NCI-H2171 (cell line): ENCODE measurements around the gene PDGFC.
A peak's percentile ranks its signal among the peaks of the same experiment; 100 is the strongest.

Source experiments
- DNase-seq: peaks from one replicate; lab custom pipeline; 2025; lab: John Stamatoyannopoulos, UW

The PDGFC gene

GRCh38 chr4:156779774-156780173 lies 191.8 kb downstream of the PDGFC start:
- DNase-seq, result no peak

GRCh38 chr4:156779042-156779441 lies 192.6 kb downstream of the PDGFC start:
- no peak for DNase-seq

DNA sequence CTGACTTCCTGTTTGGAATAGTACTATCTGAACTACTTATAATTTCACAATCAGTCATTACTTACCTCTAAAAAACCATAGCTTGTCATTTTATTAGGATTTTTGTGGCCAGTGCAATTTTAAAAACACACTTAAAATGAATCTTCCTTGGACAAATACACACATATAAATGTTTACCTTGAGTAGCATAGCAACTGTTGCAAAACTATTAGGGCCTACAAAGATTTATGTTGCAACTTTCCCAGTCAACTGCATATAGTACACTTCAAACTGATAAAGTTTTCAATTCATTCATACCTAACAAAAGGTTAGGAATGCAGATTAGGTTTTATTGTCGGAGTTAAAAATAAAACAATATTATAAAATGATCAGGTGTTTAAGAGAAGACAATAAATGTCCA lies 193.0 kb downstream of the PDGFC start:
- DNase-seq, result no peak

GRCh38 chr4:156778093-156778492 lies 193.5 kb downstream of the PDGFC start:
- no peak for DNase-seq

- DNase-seq, result no peak
Observed at GRCh38 chr4:156775813-156776212, 195.8 kb downstream of the PDGFC start.

- no peak for DNase-seq
Observed at GRCh38 chr4:156774422-156774821, 197.2 kb downstream of the PDGFC start.

GRCh38 chr4:156773648-156774357 lies 197.8 kb downstream of the PDGFC start:
- no peak for DNase-seq

DNA sequence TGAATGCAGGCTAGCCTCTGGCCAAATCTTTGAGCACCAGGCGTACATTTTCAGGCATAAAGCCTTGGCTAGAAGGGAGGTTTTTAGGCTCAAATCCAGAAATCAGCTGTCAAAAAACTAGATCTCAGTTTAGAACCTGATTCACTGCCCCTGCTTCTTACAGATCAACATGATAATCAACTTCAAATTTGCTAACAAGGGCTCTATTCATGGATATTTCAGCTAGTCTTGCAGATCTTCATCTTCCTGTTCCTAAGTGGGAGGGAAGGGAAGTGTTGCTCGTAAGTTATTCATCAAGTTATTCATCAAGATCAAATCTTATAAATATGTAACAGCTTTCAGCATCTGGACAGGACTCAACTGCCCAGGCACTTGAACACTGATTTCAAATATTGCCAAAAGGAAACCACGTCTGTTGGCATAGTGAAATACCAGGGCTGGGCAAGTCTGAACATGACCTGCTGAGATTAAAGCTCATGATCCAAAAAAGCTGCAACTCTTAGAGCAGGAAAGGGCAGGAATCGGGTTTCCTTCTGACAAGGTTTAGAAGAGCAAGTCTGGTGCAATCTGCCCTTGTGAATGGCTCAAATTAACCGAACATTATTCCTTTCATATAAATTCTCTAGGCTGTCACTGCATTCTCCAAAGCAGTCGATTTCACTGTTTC lies 200.3 kb downstream of the PDGFC start:
- peak; percentile 78 for DNase-seq

GRCh38 chr4:156770140-156770539 lies 201.5 kb downstream of the PDGFC start:
- DNase-seq, result no peak

- no peak for DNase-seq
Observed at GRCh38 chr4:156767911-156768415, 203.6 kb downstream of the PDGFC start.

GRCh38 chr4:156766846-156767245 lies 204.8 kb downstream of the PDGFC start:
- DNase-seq, result no peak

GRCh38 chr4:156765277-156765676 lies 206.3 kb downstream of the PDGFC start:
- no peak for DNase-seq

GRCh38 chr4:156764846-156765245 lies 206.8 kb downstream of the PDGFC start:
- DNase-seq, result no peak

DNA sequence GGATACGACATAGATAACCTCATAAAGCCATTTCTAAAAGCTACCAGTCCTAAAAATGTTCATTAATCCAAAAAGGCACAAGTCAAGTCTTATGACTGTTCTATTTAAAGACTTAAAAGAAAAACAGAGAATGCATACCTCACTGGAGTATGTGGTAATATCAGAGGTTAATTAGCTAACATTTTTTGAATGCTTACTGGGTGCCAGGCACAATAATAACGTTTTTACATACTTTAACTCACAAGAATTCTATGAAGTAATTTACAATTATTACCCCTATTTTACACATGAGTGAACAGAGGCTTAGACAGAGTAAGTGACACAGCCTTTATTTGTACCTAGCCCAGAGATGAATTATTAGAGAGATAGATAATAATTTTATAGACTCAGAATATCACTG lies 207.5 kb downstream of the PDGFC start:
- no peak for DNase-seq

GRCh38 chr4:156763511-156763910 lies 208.1 kb downstream of the PDGFC start:
- DNase-seq, result peak; percentile 54

DNA sequence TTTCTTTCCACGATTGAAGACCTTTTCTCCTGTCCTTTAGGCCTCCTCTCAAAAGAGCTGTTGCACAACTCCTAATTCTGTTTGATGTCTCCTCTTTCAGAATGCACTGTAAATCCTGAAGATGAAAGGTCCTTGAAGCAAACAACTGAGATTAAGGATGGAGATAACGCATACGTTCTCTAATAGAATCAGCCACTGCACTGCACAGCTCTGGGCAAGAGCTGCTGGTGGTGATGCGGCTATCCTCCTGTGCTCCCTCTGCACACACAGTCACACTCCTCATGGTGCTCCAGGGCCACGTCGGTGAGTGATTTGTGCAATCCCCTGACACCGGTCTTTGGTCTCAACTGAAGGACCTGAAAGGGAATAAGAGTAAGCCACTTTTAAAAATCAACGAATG lies 208.7 kb downstream of the PDGFC start:
- no peak for DNase-seq

- no peak for DNase-seq
Observed at GRCh38 chr4:156756118-156756517, 215.5 kb downstream of the PDGFC start.

GRCh38 chr4:156754832-156755570 lies 216.6 kb downstream of the PDGFC start:
- DNase-seq, result no peak

DNA sequence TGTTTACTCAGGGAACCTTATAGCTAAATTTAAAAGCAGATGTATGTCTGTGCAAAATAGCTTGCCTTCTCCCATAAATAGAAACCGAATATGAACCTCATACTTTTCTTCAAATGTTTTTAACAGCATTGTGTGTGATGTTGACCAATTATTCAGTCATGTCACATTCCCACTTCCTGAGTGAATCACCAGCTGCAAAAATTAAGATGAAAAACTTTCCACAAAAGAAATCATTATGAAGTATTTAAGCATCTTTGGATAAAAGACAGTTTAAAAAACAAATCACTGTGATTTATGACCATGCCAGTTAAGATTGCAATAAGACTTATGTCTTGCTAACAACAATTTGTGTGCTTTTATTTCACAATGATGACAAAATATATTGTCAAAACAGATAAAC lies 220.1 kb downstream of the PDGFC start:
- no peak for DNase-seq

GRCh38 chr4:156749426-156750403 lies 221.9 kb downstream of the PDGFC start:
- no peak for DNase-seq

DNA sequence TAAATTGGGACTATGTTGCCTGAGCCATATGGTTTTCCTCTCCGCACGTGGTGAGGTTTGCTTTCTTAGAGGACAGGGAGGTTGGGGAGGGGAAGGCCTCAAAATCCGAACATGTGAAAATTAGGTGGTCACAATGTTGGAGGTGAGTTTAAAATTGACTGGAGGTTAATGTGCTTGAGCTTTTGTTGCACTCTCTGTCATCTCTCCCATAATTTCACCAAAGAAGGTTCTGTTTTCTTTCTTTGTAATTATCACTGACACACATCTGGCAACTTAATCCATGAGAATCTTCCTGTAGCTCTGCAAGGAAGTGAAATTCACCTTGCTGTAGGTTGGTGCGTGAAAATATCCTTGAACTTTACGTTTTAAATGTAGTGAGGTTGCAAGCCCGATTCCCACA lies 225.5 kb downstream of the PDGFC start:
- no peak for DNase-seq

- DNase-seq, result no peak
Observed at GRCh38 chr4:156738766-156739165, 232.8 kb downstream of the PDGFC start.
